HCT116 (cell line): ENCODE results near the gene IL3. TPM values are rescaled to one million over a fixed set of nuclear protein-coding genes. Genes with fewer than 3 reads are reported as not detected.

Experiments used
- ATAC-seq: fragments of 200-7000 bp; cut with Tn5 transposase; 2 replicates; pipeline ENCODE4 v1.9.1; 2020; ENCODE audit warnings: mild to moderate bottlenecking, moderate library complexity
- BruUV-seq: library from RNA; stranded (reverse); fragments of 400-500 nt; replicated peaks from 2 replicates; lab custom pipeline; 2021; lab: Mats Ljungman, UMichigan
- CTCF ChIA-PET: fragments of 300-600 bp; sonication (Branson Sonifier 250); formaldehyde crosslinking; loops from one replicate; lab custom pipeline; 2021; ENCODE audit warnings: antibody characterized with exemption; lab: Charles Lee
- POLR2A ChIA-PET: fragments of 300-600, 350-600 bp; sonication (Branson Sonifier 250); formaldehyde crosslinking; loops from one replicate; lab custom pipeline; 2021; ENCODE audit warnings: antibody characterized with exemption; lab: Charles Lee
- RAD21 ChIA-PET, 2 experiments: fragments of 300-600 bp; sonication (Branson Sonifier 250); formaldehyde crosslinking; loops; one replicate each; lab custom pipeline; 2023; ENCODE audit warnings: low total read pairs in 2 of 2; ENCODE audit not compliant: uncharacterized antibody in 2 of 2, unreplicated experiment in 2 of 2, low non-redundant PET in 1 of 2; lab: Charles Lee
- DNase-seq: peaks from one replicate; pipeline ENCODE4 v3.0.0-alpha.2; 2010; ENCODE audit warnings: low read depth, low spot score
- H2AFZ ChIP-seq: fragments of 200-600 bp; shearing (Covaris generic), sonication (generic); 2 replicates; pipeline ENCODE4 v1.6.1; 2017; ENCODE audit warnings: low read depth, mixed run types, mixed read lengths, antibody characterized with exemption, low read length; ENCODE audit not compliant: poor library complexity, severe bottlenecking
- H3K27ac ChIP-seq: 2 replicates; pipeline ENCODE4 v1.5.1; 2012; ENCODE audit warnings: low read depth, low read length
- H3K27me3 ChIP-seq: fragments of 200-600 bp; sonication (generic); 2 replicates; pipeline ENCODE4 v1.6.1; 2016; ENCODE audit warnings: mixed run types, low read length, mixed read lengths; ENCODE audit not compliant: insufficient read depth
- H3K36me3 ChIP-seq, 2 experiments: fragments of 200-500 bp in 1 of 2; fragments of 200-600 bp in 1 of 2; sonication (Bioruptor generic) in 1 of 2; sonication (generic) in 1 of 2; 2 replicates each; pipeline versions ENCODE4 v1.5.1 to v1.6.1; 2014 to 2016; ENCODE audit warnings: low read length in 2 of 2, inconsistent platforms in 1 of 2, mixed read lengths in 1 of 2, mixed run types in 1 of 2; ENCODE audit not compliant: insufficient read depth in 2 of 2, control insufficient read depth in 1 of 2
- H3K4me1 ChIP-seq, 2 experiments: fragments of 200-600 bp in 1 of 2; sonication (generic) in 1 of 2; 2 replicates each; pipeline versions ENCODE4 v1.5.1 to v1.6.1; 2012 to 2017; ENCODE audit warnings: low read length in 2 of 2, inconsistent platforms in 1 of 2, mild to moderate bottlenecking in 1 of 2, mixed read lengths in 1 of 2, mixed run types in 1 of 2, moderate library complexity in 1 of 2; ENCODE audit not compliant: insufficient read depth in 2 of 2, control insufficient read depth in 1 of 2
- H3K4me2 ChIP-seq: fragments of 200-600 bp; sonication (generic); 2 replicates; pipeline ENCODE4 v1.6.1; 2017; ENCODE audit warnings: mixed run types, low read length, mixed read lengths
- H3K4me3 ChIP-seq, 2 experiments: fragments of 200-600 bp in 1 of 2; sonication (generic) in 1 of 2; replicated peaks in 1 of 2; 2 replicates each; pipeline ENCODE4 v1.5.1; 2011 to 2016; ENCODE audit warnings: low read length in 2 of 2, control low read depth in 1 of 2, low read depth in 1 of 2, mild to moderate bottlenecking in 1 of 2, mixed read lengths in 1 of 2, mixed run types in 1 of 2
- H3K79me2 ChIP-seq: fragments of 200-600 bp; sonication (generic); 2 replicates; pipeline ENCODE4 v1.6.1; 2017; ENCODE audit warnings: mild to moderate bottlenecking, mixed run types, low read length, moderate library complexity, mixed read lengths; ENCODE audit not compliant: insufficient read depth
- H3K9ac ChIP-seq: fragments of 200-600 bp; sonication (generic); 2 replicates; pipeline ENCODE4 v1.6.1; 2016; ENCODE audit warnings: low read length, mixed read lengths
- H3K9me2 ChIP-seq: fragments of 200-600 bp; sonication (generic), shearing (Covaris generic); 2 replicates; pipeline ENCODE4 v1.6.1; 2017; ENCODE audit warnings: mixed run types, mild to moderate bottlenecking, moderate library complexity; ENCODE audit not compliant: insufficient read depth
- H3K9me3 ChIP-seq, 2 experiments: fragments of 200-500 bp in 1 of 2; fragments of 200-600 bp in 1 of 2; sonication (Bioruptor generic) in 1 of 2; sonication (generic) in 1 of 2; 2 replicates each; pipeline ENCODE4 v1.6.1; 2014 to 2017; ENCODE audit warnings: low read length in 2 of 2, mixed read lengths in 2 of 2, inconsistent platforms in 1 of 2, low read depth in 1 of 2, mild to moderate bottlenecking in 1 of 2, mixed run types in 1 of 2, moderate library complexity in 1 of 2; ENCODE audit not compliant: control insufficient read depth in 1 of 2, insufficient read depth in 1 of 2
- H4K20me1 ChIP-seq: fragments of 200-600 bp; sonication (generic), shearing (Covaris generic); 2 replicates; pipeline ENCODE4 v1.6.1; 2017; ENCODE audit warnings: mixed run types, mild to moderate bottlenecking, moderate library complexity; ENCODE audit not compliant: insufficient read depth
- ATF3 ChIP-seq: IDR thresholded peaks from 2 replicates; pipeline ENCODE4 v1.6.1; 2012
- CBX3 ChIP-seq: IDR thresholded peaks from 2 replicates; pipeline ENCODE4 v1.6.1; 2012; ENCODE audit warnings: low read depth
- CTCF ChIP-seq, 3 experiments: fragments of 200-600 bp in 1 of 3; sonication (generic) in 1 of 3; IDR thresholded peaks in 2 of 3; conservative IDR thresholded peaks in 1 of 3; 2 replicates each; pipeline ENCODE4 v1.5.1; 2012 to 2017; ENCODE audit warnings: low read depth in 2 of 3, low read length in 2 of 3, antibody characterized with exemption in 1 of 3, borderline replicate concordance in 1 of 3, control low read depth in 1 of 3, mild to moderate bottlenecking in 1 of 3, mixed read lengths in 1 of 3, mixed run types in 1 of 3, moderate library complexity in 1 of 3; ENCODE audit not compliant: insufficient read depth in 1 of 3
- EGR1 ChIP-seq: IDR thresholded peaks from 2 replicates; pipeline ENCODE4 v1.6.1; 2012; ENCODE audit warnings: low read depth
- ELF1 ChIP-seq: IDR thresholded peaks from 2 replicates; pipeline ENCODE4 v1.6.1; 2012; ENCODE audit warnings: low read depth, borderline replicate concordance
- EZH2phosphoT487 ChIP-seq: fragments of 200-600 bp; IDR thresholded peaks from 2 replicates; pipeline ENCODE4 v1.6.1; 2018; ENCODE audit warnings: antibody characterized with exemption, borderline replicate concordance
- MAX ChIP-seq: IDR thresholded peaks from 2 replicates; pipeline ENCODE4 v1.6.1; 2012
- POLR2A ChIP-seq: IDR thresholded peaks from 2 replicates; pipeline ENCODE4 v1.7.0; 2011; ENCODE audit warnings: borderline replicate concordance; ENCODE audit not compliant: insufficient read depth, insufficient read length; ENCODE audit errors: extremely low read depth
- REST ChIP-seq: IDR thresholded peaks from 2 replicates; pipeline ENCODE4 v1.6.1; 2012; ENCODE audit warnings: low read depth
- SIN3A ChIP-seq: IDR thresholded peaks from 2 replicates; pipeline ENCODE4 v1.6.1; 2012; ENCODE audit warnings: low read depth
- SP1 ChIP-seq: IDR thresholded peaks from 2 replicates; pipeline ENCODE4 v1.6.1; 2012; ENCODE audit warnings: low read depth
- SRF ChIP-seq: IDR thresholded peaks from 2 replicates; pipeline ENCODE4 v1.6.1; 2012; ENCODE audit warnings: low read depth
- ZBTB33 ChIP-seq: IDR thresholded peaks from 2 replicates; pipeline ENCODE4 v1.6.1; 2011; ENCODE audit warnings: mild to moderate bottlenecking, low read length, moderate library complexity; ENCODE audit not compliant: insufficient replicate concordance; ENCODE audit errors: extremely low read depth
- intact Hi-C: fragments of 100-400 bp; cut with micrococcal nuclease; formaldehyde crosslinking; loops from 2 replicates; pipeline ENCODE4 v1.10.0; 2022
- total RNA-seq: library from RNA; stranded (reverse); gene quantifications from one replicate; pipeline ENCODE4 v1.2.1, GENCODE V29; 2021; ENCODE audit not compliant: unreplicated experiment

The IL3 gene
- total RNA-seq, 1 experiment from 2014 or later, result not detected

- ATAC-seq (no peak), DNase-seq (no peak)
- H3K4me1 ChIP-seq, result no peaks in the 10 kb centered on the region
- H2AFZ ChIP-seq, result no peak overlapping the region
- H3K27me3 ChIP-seq, result no peaks in the 10 kb centered on the region
- no peaks in the 10 kb centered on the region for H3K9me3 ChIP-seq
- H3K4me3 ChIP-seq, result no peak overlapping the region
- ChIA-PET POLR2A (no interaction called here), CTCF (no interaction called here), RAD21 (no interaction called here)
- no peaks in the 10 kb centered on the region for H3K79me2 ChIP-seq
- no peaks in the 10 kb centered on the region for H3K36me3 ChIP-seq
- H3K4me2 ChIP-seq, result no peak overlapping the region
- intact Hi-C loops, result loop anchor here (10.0 kb wide), 1 partner anchor 578 kb away; no protein-coding TSS in a partner anchor
- no TSS peak for BruUV-seq
- TF ChIP-seq POLR2A (no peak), EGR1 (no peak), SP1 (no peak)
- H3K9ac ChIP-seq, result no peak overlapping the region
- no peaks in the 10 kb centered on the region for H3K9me2 ChIP-seq
- H3K27ac ChIP-seq, result no peak overlapping the region
- H4K20me1 ChIP-seq, result no peaks in the 10 kb centered on the region
Observed at GRCh38 chr5:132033122-132033521, 27.3 kb upstream of the IL3 start.

- no peak for DNase-seq
- H3K27me3 ChIP-seq, result no peaks in the 10 kb centered on the region
Observed at GRCh38 chr5:132037353-132037752, 23.1 kb upstream of the IL3 start.

More at GRCh38 chr5:132037353-132037752, 23.1 kb upstream of the IL3 start:
- ChIA-PET POLR2A (no interaction called here), CTCF (no interaction called here), RAD21 (interaction anchor here in 1 of 2 experiments (1.0 kb wide), 1 partner anchor 26 kb away, joined by 3 read pairs; no protein-coding TSS in a partner anchor)
- Histone ChIP-seq H3K4me2 (no peak overlapping the region), H3K79me2 (no peaks in the 10 kb centered on the region), H3K36me3 (no peaks in the 10 kb centered on the region), H3K27ac (no peak overlapping the region), H3K9ac (no peak overlapping the region), H3K9me2 (no peaks in the 10 kb centered on the region), H2AFZ (no peak overlapping the region), H3K4me1 (no peaks in the 10 kb centered on the region), H4K20me1 (no peaks in the 10 kb centered on the region), H3K4me3 (no peak overlapping the region), H3K9me3 (no peaks in the 10 kb centered on the region)
- no peak for ATAC-seq
- no TSS peak for BruUV-seq
- intact Hi-C loops, result loop anchor here (10.0 kb wide), 1 partner anchor 583 kb away; no protein-coding TSS in a partner anchor
- TF ChIP-seq CBX3 (no peak), ZBTB33 (no peak), MAX (no peak), REST (no peak), EZH2phosphoT487 (no peak), SIN3A (no peak), ATF3 (no peak), CTCF (IDR thresholded peaks at IDR 0.05 in 2 of 3, conservative IDR thresholded peaks at IDR 0.05 in 1 of 3; ENCODE audit: borderline replicate concordance in 1 of 3, insufficient read depth in 1 of 3, low read depth in 2 of 3, low read length in 2 of 3) (no peak), ELF1 (no peak), SRF (no peak)
